Esophagus squamous epithelium (tissue), 5 donors: ENCODE measurements around the gene ABCA3. TPM values are rescaled to one million over a fixed set of nuclear protein-coding genes. Genes with fewer than 3 reads are reported as not detected.

Source experiments
- DNase-seq: peaks from one replicate; lab custom pipeline; 2025; lab: John Stamatoyannopoulos, UW
- H3K27ac ChIP-seq, 4 donors: fragments of 200-600 bp; sonication (generic); one replicate each; pipeline ENCODE4 v1.5.1; 2016 to 2019; ENCODE audit warnings: mild to moderate bottlenecking in 1 of 4
- H3K27me3 ChIP-seq, 4 donors: fragments of 200-600 bp; sonication (generic); 1 replicate in 3 of 4; 2 replicates in 1 of 4; pipeline versions ENCODE4 v1.5.1 to v1.6.0; 2017 to 2021; ENCODE audit warnings: antibody characterized with exemption in 1 of 4
- H3K36me3 ChIP-seq, 3 donors: fragments of 200-600 bp; sonication (generic); one replicate each; pipeline ENCODE4 v1.5.1; 2016 to 2019
- H3K4me1 ChIP-seq, 3 donors: fragments of 200-600 bp; sonication (generic); one replicate each; pipeline ENCODE4 v1.5.1; 2017 to 2019
- H3K4me3 ChIP-seq, 4 donors: fragments of 200-600 bp; sonication (generic); 1 replicate in 3 of 4; 2 replicates in 1 of 4; pipeline ENCODE4 v1.5.1; 2016 to 2019; ENCODE audit warnings: mild to moderate bottlenecking in 2 of 4, moderate library complexity in 1 of 4
- H3K9me3 ChIP-seq, 3 donors: fragments of 200-600 bp; sonication (generic); one replicate each; pipeline ENCODE4 v1.5.1; 2016 to 2019
- CTCF ChIP-seq, 6 experiments: fragments of 450-650 bp in 4 of 6; fragments of 200-600 bp in 2 of 6; sonication (generic) in 2 of 6; IDR thresholded peaks; one replicate each; pipeline ENCODE4 v1.5.1; 2016 to 2019; ENCODE audit warnings: antibody characterized with exemption in 6 of 6, mild to moderate bottlenecking in 4 of 6, moderate library complexity in 4 of 6
- POLR2A ChIP-seq, 4 donors: fragments of 450-650 bp; IDR thresholded peaks; one replicate each; pipeline ENCODE4 v1.6.1; 2017; ENCODE audit warnings: antibody characterized with exemption in 4 of 4, mild to moderate bottlenecking in 4 of 4, moderate library complexity in 3 of 4
- WGBS, 2 donors: methylation state at CpG; one replicate each; pipeline ENCODE4 v1.1.5; 2018; 5-methylcytosine and 5-hydroxymethylcytosine counted together
- intact Hi-C: fragments of 100-400 bp; cut with DNase I; formaldehyde crosslinking; loops from one replicate; pipeline ENCODE4 v1.15.0; 2022
- total RNA-seq, 4 donors: library from RNA; depleted of rRNA; stranded (reverse); fragments of >200 nt; gene quantifications; one replicate each; pipeline ENCODE4 v1.1.0, GENCODE V29; 2016
- donor health status: DM: yes; HTN: yes; CAD: no.

Gene ABCA3
- total RNA-seq, 4 donors from 2014 or later = 0.70 to 3.2 (median 2.7) TPM

GRCh38 chr16:2295056-2295798 lies 45.3 kb downstream of the ABCA3 start:
- peaks cover 0 to 18% (median 0%) of the 10 kb centered on the region in 3 donors for H3K36me3 ChIP-seq
- TF ChIP-seq CTCF (IDR thresholded peaks at IDR 0.05) (no peak), POLR2A (IDR thresholded peaks at IDR 0.05) (no peak)
- peaks cover 0 to under 1% (median 0%) of the 10 kb centered on the region in 3 donors for H3K4me1 ChIP-seq
- intact Hi-C loops = no loop called here
- 62 to 82% methylated on average over 7 to 13 of the region's 21 CpGs for WGBS, 2 donors
- H3K9me3 ChIP-seq = no peaks in the 10 kb centered on the region
- no peaks in the 10 kb centered on the region for H3K27me3 ChIP-seq
- DNase-seq = no peak
- no peak overlapping the region for H3K4me3 ChIP-seq
- H3K27ac ChIP-seq = no peak overlapping the region

GRCh38 chr16:2292221-2292620 lies 48.3 kb downstream of the ABCA3 start:
- H3K36me3 ChIP-seq = peaks cover 0 to 30% (median 0%) of the 10 kb centered on the region in 3 donors
- WGBS, 2 donors = 84 to 95% methylated on average over 5 to 9 of the region's 9 CpGs
- intact Hi-C loops = no loop called here

GRCh38 chr16:2289282-2289681 lies 51.2 kb downstream of the ABCA3 start:
- DNase-seq = no peak
- no peak overlapping the region for H3K4me3 ChIP-seq
- no peaks in the 10 kb centered on the region for H3K9me3 ChIP-seq
- intact Hi-C loops = no loop called here
- H3K27ac ChIP-seq = no peak overlapping the region
- peaks cover 0 to 54% (median 0%) of the 10 kb centered on the region in 3 donors for H3K36me3 ChIP-seq
- 62 to 82% methylated on average over 2 to 14 of the region's 23 CpGs for WGBS, 2 donors
- TF ChIP-seq CTCF (IDR thresholded peaks at IDR 0.05) = no peak
- TF ChIP-seq POLR2A (IDR thresholded peaks at IDR 0.05) = no peak
- H3K4me1 ChIP-seq = no peaks in the 10 kb centered on the region
- no peaks in the 10 kb centered on the region for H3K27me3 ChIP-seq

More at GRCh38 chr16:2292221-2292620, 48.3 kb downstream of the ABCA3 start:
- Histone ChIP-seq H3K9me3 (no peaks in the 10 kb centered on the region), H3K4me3 (no peak overlapping the region), H3K27me3 (no peaks in the 10 kb centered on the region), H3K4me1 (no peaks in the 10 kb centered on the region), H3K27ac (no peak overlapping the region)
- TF ChIP-seq POLR2A (IDR thresholded peaks at IDR 0.05) (no peak), CTCF (IDR thresholded peaks at IDR 0.05) (no peak)
- no peak for DNase-seq

GRCh38 chr16:2288726-2289125 lies 51.8 kb downstream of the ABCA3 start:
- H3K4me1 ChIP-seq = no peaks in the 10 kb centered on the region
- H3K9me3 ChIP-seq = no peaks in the 10 kb centered on the region
- no peak overlapping the region for H3K27ac ChIP-seq
- no peak for TF ChIP-seq POLR2A (IDR thresholded peaks at IDR 0.05)
- no peak for TF ChIP-seq CTCF (IDR thresholded peaks at IDR 0.05)
- intact Hi-C loops = no loop called here
- no peak for DNase-seq
- H3K27me3 ChIP-seq = no peaks in the 10 kb centered on the region
- 82 to 100% methylated on average over 2 of the region's 8 CpGs for WGBS, 2 donors
- peaks cover 0 to 60% (median 0%) of the 10 kb centered on the region in 3 donors for H3K36me3 ChIP-seq
- no peak overlapping the region for H3K4me3 ChIP-seq

- DNase-seq = no peak
- no peaks in the 10 kb centered on the region for H3K27me3 ChIP-seq
- H3K4me3 ChIP-seq = no peak overlapping the region
- no peak overlapping the region for H3K27ac ChIP-seq
- peaks cover 0 to 60% (median 0%) of the 10 kb centered on the region in 3 donors for H3K36me3 ChIP-seq
- 81 to 89% methylated on average over 3 to 21 of the region's 35 CpGs for WGBS, 2 donors
- H3K9me3 ChIP-seq = no peaks in the 10 kb centered on the region
- intact Hi-C loops = no loop called here
- no peak for TF ChIP-seq CTCF (IDR thresholded peaks at IDR 0.05)
- TF ChIP-seq POLR2A (IDR thresholded peaks at IDR 0.05) = no peak
- H3K4me1 ChIP-seq = no peaks in the 10 kb centered on the region
Observed at GRCh38 chr16:2287916-2288547, 52.5 kb downstream of the ABCA3 start.
